HL-60 (cell line): ENCODE data around the gene PRL.

Experiments used
- DNase-seq, 2 experiments: peaks; one replicate each; pipeline ENCODE4 v3.0.0-alpha.2; 2010 to 2020; ENCODE audit warnings: low read depth in 1 of 2, low spot score in 1 of 2
- H3K27ac ChIP-seq: fragments of 250-450 bp; sonication (Bioruptor Pico); replicated peaks from 2 replicates; pipeline ENCODE4 v1.5.1; 2020; ENCODE audit warnings: mild to moderate bottlenecking, moderate library complexity
- H3K27me3 ChIP-seq: fragments of 250-450 bp; sonication (Bioruptor Pico); 2 replicates; pipeline ENCODE4 v1.5.1; 2021; ENCODE audit warnings: mild to moderate bottlenecking, moderate library complexity; ENCODE audit not compliant: insufficient read depth, poor library complexity, severe bottlenecking
- H3K4me3 ChIP-seq: replicated peaks from 2 replicates; pipeline ENCODE4 v1.5.1; 2011; ENCODE audit warnings: mild to moderate bottlenecking, control low read depth, low read length; ENCODE audit not compliant: insufficient read depth
- GABPA ChIP-seq: IDR thresholded peaks from 2 replicates; pipeline ENCODE4 v1.6.1; 2012; ENCODE audit warnings: low read depth
- POLR2AphosphoS5 ChIP-seq: IDR thresholded peaks from 2 replicates; pipeline ENCODE4 v1.6.1; 2012; ENCODE audit warnings: low read depth
- SPI1 ChIP-seq: IDR thresholded peaks from 2 replicates; pipeline ENCODE4 v1.6.1; 2012; ENCODE audit warnings: low read depth, mild to moderate bottlenecking, borderline replicate concordance
- TF ChIP-seq, protein P1 (sequence below): IDR thresholded peaks from one replicate; pipeline ENCODE4 v1.5.1; 2011; ENCODE audit warnings: low read length, control low read depth, inconsistent platforms; ENCODE audit not compliant: insufficient read depth
- TF ChIP-seq, protein P2 (sequence below): IDR thresholded peaks from 2 replicates; pipeline ENCODE4 v1.6.1; 2012; ENCODE audit warnings: low read depth; ENCODE audit not compliant: insufficient replicate concordance

PRL gene

DNA sequence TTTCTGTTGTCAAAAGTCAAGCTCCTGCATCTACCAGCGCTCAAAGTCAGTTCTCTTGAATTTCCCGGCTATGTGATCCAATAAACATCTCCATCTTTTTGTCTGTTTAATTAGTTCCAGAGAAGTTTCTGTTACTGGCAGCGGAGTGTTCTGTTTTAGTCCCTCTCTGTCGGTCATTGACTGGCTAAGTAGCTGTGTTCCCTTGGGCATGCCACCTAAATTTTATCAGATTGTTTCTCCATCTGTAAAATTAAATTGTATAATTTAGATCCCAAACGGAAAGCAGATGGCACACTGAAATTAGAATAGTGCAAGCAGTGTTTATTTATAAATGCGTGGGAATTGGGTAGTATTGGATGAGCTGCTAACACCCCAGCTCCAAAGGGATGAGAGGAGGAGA, 29.7 kb upstream of the PRL start:
- no peak overlapping the region for H3K27ac ChIP-seq
- H3K27me3 ChIP-seq = no peaks in the 10 kb centered on the region
- TF ChIP-seq, protein P1, sequence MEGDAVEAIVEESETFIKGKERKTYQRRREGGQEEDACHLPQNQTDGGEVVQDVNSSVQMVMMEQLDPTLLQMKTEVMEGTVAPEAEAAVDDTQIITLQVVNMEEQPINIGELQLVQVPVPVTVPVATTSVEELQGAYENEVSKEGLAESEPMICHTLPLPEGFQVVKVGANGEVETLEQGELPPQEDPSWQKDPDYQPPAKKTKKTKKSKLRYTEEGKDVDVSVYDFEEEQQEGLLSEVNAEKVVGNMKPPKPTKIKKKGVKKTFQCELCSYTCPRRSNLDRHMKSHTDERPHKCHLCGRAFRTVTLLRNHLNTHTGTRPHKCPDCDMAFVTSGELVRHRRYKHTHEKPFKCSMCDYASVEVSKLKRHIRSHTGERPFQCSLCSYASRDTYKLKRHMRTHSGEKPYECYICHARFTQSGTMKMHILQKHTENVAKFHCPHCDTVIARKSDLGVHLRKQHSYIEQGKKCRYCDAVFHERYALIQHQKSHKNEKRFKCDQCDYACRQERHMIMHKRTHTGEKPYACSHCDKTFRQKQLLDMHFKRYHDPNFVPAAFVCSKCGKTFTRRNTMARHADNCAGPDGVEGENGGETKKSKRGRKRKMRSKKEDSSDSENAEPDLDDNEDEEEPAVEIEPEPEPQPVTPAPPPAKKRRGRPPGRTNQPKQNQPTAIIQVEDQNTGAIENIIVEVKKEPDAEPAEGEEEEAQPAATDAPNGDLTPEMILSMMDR = no peak
- TF ChIP-seq POLR2AphosphoS5 (no peak), SPI1 (no peak)
- TF ChIP-seq, protein P2, sequence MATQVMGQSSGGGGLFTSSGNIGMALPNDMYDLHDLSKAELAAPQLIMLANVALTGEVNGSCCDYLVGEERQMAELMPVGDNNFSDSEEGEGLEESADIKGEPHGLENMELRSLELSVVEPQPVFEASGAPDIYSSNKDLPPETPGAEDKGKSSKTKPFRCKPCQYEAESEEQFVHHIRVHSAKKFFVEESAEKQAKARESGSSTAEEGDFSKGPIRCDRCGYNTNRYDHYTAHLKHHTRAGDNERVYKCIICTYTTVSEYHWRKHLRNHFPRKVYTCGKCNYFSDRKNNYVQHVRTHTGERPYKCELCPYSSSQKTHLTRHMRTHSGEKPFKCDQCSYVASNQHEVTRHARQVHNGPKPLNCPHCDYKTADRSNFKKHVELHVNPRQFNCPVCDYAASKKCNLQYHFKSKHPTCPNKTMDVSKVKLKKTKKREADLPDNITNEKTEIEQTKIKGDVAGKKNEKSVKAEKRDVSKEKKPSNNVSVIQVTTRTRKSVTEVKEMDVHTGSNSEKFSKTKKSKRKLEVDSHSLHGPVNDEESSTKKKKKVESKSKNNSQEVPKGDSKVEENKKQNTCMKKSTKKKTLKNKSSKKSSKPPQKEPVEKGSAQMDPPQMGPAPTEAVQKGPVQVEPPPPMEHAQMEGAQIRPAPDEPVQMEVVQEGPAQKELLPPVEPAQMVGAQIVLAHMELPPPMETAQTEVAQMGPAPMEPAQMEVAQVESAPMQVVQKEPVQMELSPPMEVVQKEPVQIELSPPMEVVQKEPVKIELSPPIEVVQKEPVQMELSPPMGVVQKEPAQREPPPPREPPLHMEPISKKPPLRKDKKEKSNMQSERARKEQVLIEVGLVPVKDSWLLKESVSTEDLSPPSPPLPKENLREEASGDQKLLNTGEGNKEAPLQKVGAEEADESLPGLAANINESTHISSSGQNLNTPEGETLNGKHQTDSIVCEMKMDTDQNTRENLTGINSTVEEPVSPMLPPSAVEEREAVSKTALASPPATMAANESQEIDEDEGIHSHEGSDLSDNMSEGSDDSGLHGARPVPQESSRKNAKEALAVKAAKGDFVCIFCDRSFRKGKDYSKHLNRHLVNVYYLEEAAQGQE = no peak
- DNase-seq = no peak
- H3K4me3 ChIP-seq = no peak overlapping the region

- H3K27ac ChIP-seq = no peak overlapping the region
- no peak overlapping the region for H3K4me3 ChIP-seq
- no peak for TF ChIP-seq GABPA
- TF ChIP-seq, protein P2 = no peak
- TF ChIP-seq POLR2AphosphoS5 = no peak
- TF ChIP-seq SPI1 = no peak
- TF ChIP-seq, protein P1 = no peak
- DNase-seq = no peak
- no peaks in the 10 kb centered on the region for H3K27me3 ChIP-seq
These were observed 28.6 kb upstream of the PRL start for GRCh38 chr6:22325481-22325880.

- no peaks in the 10 kb centered on the region for H3K27me3 ChIP-seq
These were observed 27.0 kb upstream of the PRL start for GRCh38 chr6:22323848-22324247.

More at GRCh38 chr6:22323848-22324247, 27.0 kb upstream of the PRL start:
- TF ChIP-seq SPI1 (no peak), GABPA (no peak), POLR2AphosphoS5 (no peak)
- TF ChIP-seq, protein P1 = no peak
- TF ChIP-seq, protein P2 = no peak
- H3K27ac ChIP-seq = no peak overlapping the region
- DNase-seq = no peak
- no peak overlapping the region for H3K4me3 ChIP-seq
